Lung (tissue), 12 donors: ENCODE data around the gene PCDHB9. TPM values are rescaled to one million over a fixed set of nuclear protein-coding genes. Genes with fewer than 3 reads are reported as not detected.
"Not testable (repeated sequence)": the region's sequence is repeated elsewhere in the genome, so short reads cannot be mapped to it uniquely, and the experiment has no call there.

Experiments used
- ATAC-seq: fragments of 200-7000 bp; cut with Tn5 transposase; one replicate; pipeline ENCODE4 v1.9.1; 2020; ENCODE audit warnings: moderate number of reproducible peaks; ENCODE audit not compliant: insufficient read depth, low FRiP score
- DNase-seq, 3 donors: peaks; one replicate each; pipeline ENCODE4 v3.0.0-alpha.2; 2013 to 2017
- H3K27ac ChIP-seq, 2 donors: one replicate each; pipeline ENCODE4 v1.5.1; 2013; ENCODE audit warnings: mild to moderate bottlenecking in 2 of 2, moderate library complexity in 2 of 2, control low read depth in 1 of 2, inconsistent platforms in 1 of 2, low read depth in 1 of 2, low read length in 1 of 2
- H3K27me3 ChIP-seq, 3 donors: one replicate each; pipeline ENCODE4 v1.5.1; 2013; ENCODE audit warnings: low read length in 2 of 3; ENCODE audit not compliant: control insufficient read depth in 3 of 3, insufficient read depth in 3 of 3
- H3K36me3 ChIP-seq, 4 donors: one replicate each; pipeline ENCODE4 v1.5.1; 2013; ENCODE audit warnings: low read length in 4 of 4, mild to moderate bottlenecking in 1 of 4, moderate library complexity in 1 of 4; ENCODE audit not compliant: control insufficient read depth in 4 of 4, insufficient read depth in 4 of 4
- H3K4me1 ChIP-seq, 5 donors: one replicate each; pipeline ENCODE4 v1.5.1; 2013; ENCODE audit warnings: low read length in 5 of 5, mild to moderate bottlenecking in 2 of 5, moderate library complexity in 1 of 5; ENCODE audit not compliant: control insufficient read depth in 5 of 5, insufficient read depth in 5 of 5
- H3K4me3 ChIP-seq: one replicate; pipeline ENCODE4 v1.5.1; 2013; ENCODE audit warnings: mild to moderate bottlenecking, control low read depth, moderate library complexity
- H3K9ac ChIP-seq, 2 donors: one replicate each; pipeline ENCODE4 v1.5.1; 2013; ENCODE audit warnings: low read length in 2 of 2, control low read depth in 1 of 2; ENCODE audit not compliant: insufficient read depth in 1 of 2
- H3K9me3 ChIP-seq, 4 donors: one replicate each; pipeline ENCODE4 v1.5.1; 2013; ENCODE audit warnings: low read length in 3 of 4, mild to moderate bottlenecking in 1 of 4, moderate library complexity in 1 of 4; ENCODE audit not compliant: control insufficient read depth in 4 of 4, insufficient read depth in 3 of 4
- CTCF ChIP-seq: IDR thresholded peaks from 2 replicates; pipeline ENCODE4 v1.5.1; 2012; ENCODE audit warnings: mild to moderate bottlenecking; ENCODE audit errors: control extremely low read depth, extremely low read depth
- WGBS, 2 donors: extraction: QIAGEN DNeasy Blood & Tissue Kit; methylation state at CpG; one replicate each; pipeline ENCODE4 v1.1.7; 2013; 5-methylcytosine and 5-hydroxymethylcytosine counted together
- polyA plus RNA-seq, 2 donors: library from polyadenylated mRNA; stranded (reverse); fragments of 200-250 nt; gene quantifications; one replicate each; pipeline ENCODE4 v1.2.1, GENCODE V29; 2013
- total RNA-seq, 2 donors: library from RNA; depleted of rRNA in 1 of 2; stranded (reverse); fragments of >200 nt in 1 of 2; gene quantifications; one replicate each; pipeline ENCODE4 v1.2.1, GENCODE V29; 2014 to 2021
- donor health status: control.
- donor health status: control.
- donor health status: Bipolar disorder and iron deficiency.
- donor health status: healthy.
- donor health status: DM: yes; HTN: yes; CAD: no.

Gene PCDHB9
- total and polyA plus RNA-seq, 4 donors = 0.37 to 3.1 (median 1.1) TPM

DNA sequence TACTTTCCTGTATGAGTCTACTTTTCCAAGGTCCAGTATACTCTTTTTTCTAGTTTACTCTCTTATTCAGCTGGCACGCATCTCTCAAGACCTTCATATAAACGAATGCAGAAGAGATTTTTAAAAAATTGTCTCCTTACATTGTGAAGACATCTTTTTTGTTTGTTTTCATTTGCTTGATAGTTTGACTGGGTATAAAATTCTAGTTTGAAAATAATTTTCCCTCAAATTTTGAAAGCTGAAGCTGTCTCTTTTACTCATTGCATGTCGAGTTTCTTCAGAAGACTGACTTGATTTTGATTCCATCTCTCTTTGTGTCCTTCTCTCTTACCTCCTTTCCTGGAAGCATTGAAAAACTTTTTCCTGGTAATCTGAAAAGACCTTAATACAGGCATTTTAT lies 9.4 kb downstream of the PCDHB9 start:
- no peak for DNase-seq
- Histone ChIP-seq H3K4me1 (peaks cover 0 to 1% (median 0%) of the 10 kb centered on the region in 5 donors), H3K27me3 (no peaks in the 10 kb centered on the region), H3K4me3 (no peak overlapping the region), H3K9me3 (peaks cover 0 to 31% (median 21%) of the 10 kb centered on the region in 4 donors), H3K36me3 (no peaks in the 10 kb centered on the region), H3K27ac (no peak overlapping the region), H3K9ac (no peak overlapping the region)
- TF ChIP-seq CTCF = no peak
- WGBS, 2 donors = 39 to 41% methylated on average over 3 of the region's 3 CpGs
- ATAC-seq = no peak

DNA sequence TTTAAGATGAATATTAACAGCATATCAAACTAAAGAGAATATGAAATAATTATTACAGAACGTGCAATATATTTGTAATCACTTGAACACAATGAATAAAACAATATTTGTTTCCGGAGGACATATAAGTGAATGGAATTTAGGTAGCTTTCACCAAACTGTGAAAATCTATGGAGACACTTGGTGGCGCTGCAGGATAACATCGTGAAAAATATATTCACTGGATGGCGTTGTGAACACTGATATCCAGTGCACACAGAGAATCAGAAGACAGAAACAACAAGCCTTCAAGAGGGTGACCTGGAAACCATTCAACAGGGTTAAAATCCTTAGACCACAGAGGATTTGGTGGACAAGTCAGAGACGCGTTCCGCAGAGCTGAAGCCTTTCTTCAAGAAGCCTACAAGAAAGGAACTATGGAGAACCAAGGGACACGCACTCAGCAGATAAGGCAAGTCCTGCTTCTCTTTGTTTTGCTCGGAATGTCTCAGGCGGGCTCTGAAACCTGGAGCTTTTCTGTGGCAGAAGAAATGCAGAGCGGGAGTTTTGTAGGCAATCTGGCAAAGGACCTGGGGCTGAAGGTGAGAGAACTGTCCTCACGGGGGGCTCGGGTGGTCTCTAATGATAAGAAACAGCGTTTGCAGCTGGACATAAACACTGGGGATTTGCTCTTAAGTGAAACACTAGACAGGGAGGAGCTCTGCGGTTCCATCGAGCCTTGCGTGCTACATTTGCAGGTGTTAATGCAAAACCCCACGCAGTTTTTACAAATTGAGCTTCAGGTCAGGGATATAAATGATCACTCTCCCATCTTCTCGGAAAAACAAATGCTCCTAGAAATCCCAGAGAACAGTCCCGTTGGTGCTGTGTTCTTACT lies 12.6 kb downstream of the PCDHB9 start, which contains the start of gene PCDHB11:
PCDHB11 (plus strand) TSS at position 269 of the 877 bp plus-strand sequence; CDS start at position 417, 148 bp downstream.
- peak within 1 kb of the TSS in 1 of 2 donors; percentile 17 for H3K9ac ChIP-seq
- 28 to 39% methylated on average over 21 of the region's 21 CpGs for WGBS, 2 donors

DNA sequence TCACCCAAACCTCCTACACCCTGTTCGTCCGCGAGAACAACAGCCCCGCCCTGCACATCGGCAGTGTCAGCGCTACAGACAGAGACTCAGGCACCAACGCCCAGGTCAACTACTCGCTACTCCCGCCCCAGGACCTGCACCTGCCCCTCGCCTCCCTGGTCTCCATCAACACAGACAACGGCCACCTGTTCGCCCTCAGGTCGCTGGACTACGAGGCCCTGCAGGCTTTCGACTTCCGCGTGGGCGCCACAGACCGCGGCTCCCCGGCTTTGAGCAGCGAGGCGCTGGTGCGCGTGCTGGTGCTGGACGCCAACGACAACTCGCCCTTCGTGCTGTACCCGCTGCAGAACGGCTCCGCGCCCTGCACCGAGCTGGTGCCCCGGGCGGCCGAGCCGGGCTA lies 14.2 kb downstream of the PCDHB9 start:
- peaks cover 0 to 32% (median 19%) of the 10 kb centered on the region in 4 donors for H3K9me3 ChIP-seq
- DNase-seq = not testable (repeated sequence)

More for the DNA sequence above, 12.6 kb downstream of the PCDHB9 start, which contains the start of gene PCDHB11:
- no peak within 1 kb of the TSS for H3K27ac ChIP-seq
- H3K9me3 ChIP-seq = peaks cover 0 to 31% (median 21%) of the 10 kb centered on the region in 4 donors
- peaks cover 0 to 1% (median 0%) of the 10 kb centered on the region in 5 donors for H3K4me1 ChIP-seq
- H3K27me3 ChIP-seq = no peaks in the 10 kb centered on the region
- ATAC-seq (no peak), DNase-seq (peak in 2 of 3 donors; percentile 38 to 52)
- H3K4me3 ChIP-seq = peak within 1 kb of the TSS; percentile 22
- no peak for TF ChIP-seq CTCF
- no peaks in the 10 kb centered on the region for H3K36me3 ChIP-seq

GRCh38 chr5:141201646-141202045 lies 14.7 kb downstream of the PCDHB9 start:
- ATAC-seq, H3K36me3 ChIP-seq, H3K27ac ChIP-seq, H3K4me1 ChIP-seq, DNase-seq, H3K4me3 ChIP-seq, H3K27me3 ChIP-seq, H3K9ac ChIP-seq: not testable (repeated sequence)
- peaks cover under 1 to 32% (median 16%) of the 10 kb centered on the region in 4 donors for H3K9me3 ChIP-seq
- WGBS, 2 donors = 33 to 37% methylated on average over 20 to 33 of the region's 35 CpGs

More for the DNA sequence above, 14.2 kb downstream of the PCDHB9 start:
- H3K27me3 ChIP-seq, H3K9ac ChIP-seq, ATAC-seq, H3K27ac ChIP-seq, H3K4me3 ChIP-seq, H3K36me3 ChIP-seq, H3K4me1 ChIP-seq: not testable (repeated sequence)
- 28 to 29% methylated on average over 22 to 27 of the region's 38 CpGs for WGBS, 2 donors
